Dermis microvascular lymphatic vessel endothelial cell (primary cell): ENCODE results near the gene STK32C. TPM values are rescaled to one million over a fixed set of nuclear protein-coding genes. Genes with fewer than 3 reads are reported as not detected.
"Not testable (repeated sequence)": the region's sequence is repeated elsewhere in the genome, so short reads cannot be mapped to it uniquely, and the experiment has no call there.

ENCODE experiments used
- DNase-seq, 2 donors: peaks; one replicate each; pipeline versions ENCODE4 v3.0.0 to v3.0.0-alpha.2; 2010; ENCODE audit warnings: low read depth in 2 of 2
- total RNA-seq: library from RNA; depleted of rRNA; stranded (reverse); fragments of >200 nt; gene quantifications from 2 replicates; pipeline ENCODE4 v1.2.1, GENCODE V29; 2014

The STK32C gene
- total RNA-seq, 1 donor from 2014 or later, result 10.0 TPM

DNA sequence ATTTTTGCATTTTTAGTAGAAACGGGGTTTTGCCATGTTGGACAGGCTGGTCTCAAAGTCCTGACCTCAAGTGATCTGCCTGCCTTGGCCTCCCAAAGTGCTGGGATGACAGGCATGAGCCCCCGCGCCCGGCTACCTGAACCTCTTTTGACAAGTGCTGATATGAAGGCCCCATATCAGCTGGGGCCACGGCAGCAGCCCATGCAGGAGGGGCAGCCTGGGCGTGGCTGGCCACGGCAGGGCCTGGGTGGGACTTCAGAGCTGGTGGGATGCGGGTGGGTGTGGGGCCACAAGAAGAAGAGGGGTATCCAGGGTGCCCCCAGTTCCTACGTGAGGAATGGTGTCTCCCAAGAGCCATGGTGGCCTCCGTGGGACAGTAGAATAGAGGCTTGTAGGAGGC lies 31.1 kb upstream of the STK32C start:
- DNase-seq, result no peak

DNA sequence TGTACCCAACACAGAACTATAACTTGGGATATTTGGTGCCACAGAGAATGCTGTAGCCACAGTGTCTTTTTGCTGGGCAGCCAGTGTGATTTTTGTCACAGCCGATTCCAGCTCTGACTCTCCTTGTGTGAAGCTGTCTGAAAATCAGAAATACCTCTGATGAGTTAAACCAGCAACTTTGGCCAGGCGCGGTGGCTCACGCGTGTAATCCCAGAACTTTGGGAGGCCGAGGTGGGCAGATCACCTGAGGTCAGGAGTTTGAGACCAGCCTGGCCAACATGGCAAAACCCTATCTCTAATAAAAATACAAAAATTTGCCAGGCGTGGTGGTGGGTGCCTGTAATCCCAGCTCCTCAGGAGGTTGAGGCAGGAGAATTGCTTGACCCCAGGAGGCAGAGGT lies 30.1 kb upstream of the STK32C start:
- DNase-seq, result not testable (repeated sequence)

- DNase-seq, result peak in 1 of 2 donors; percentile 17
These were observed 29.2 kb upstream of the STK32C start for GRCh38 chr10:132336919-132337407.

DNA sequence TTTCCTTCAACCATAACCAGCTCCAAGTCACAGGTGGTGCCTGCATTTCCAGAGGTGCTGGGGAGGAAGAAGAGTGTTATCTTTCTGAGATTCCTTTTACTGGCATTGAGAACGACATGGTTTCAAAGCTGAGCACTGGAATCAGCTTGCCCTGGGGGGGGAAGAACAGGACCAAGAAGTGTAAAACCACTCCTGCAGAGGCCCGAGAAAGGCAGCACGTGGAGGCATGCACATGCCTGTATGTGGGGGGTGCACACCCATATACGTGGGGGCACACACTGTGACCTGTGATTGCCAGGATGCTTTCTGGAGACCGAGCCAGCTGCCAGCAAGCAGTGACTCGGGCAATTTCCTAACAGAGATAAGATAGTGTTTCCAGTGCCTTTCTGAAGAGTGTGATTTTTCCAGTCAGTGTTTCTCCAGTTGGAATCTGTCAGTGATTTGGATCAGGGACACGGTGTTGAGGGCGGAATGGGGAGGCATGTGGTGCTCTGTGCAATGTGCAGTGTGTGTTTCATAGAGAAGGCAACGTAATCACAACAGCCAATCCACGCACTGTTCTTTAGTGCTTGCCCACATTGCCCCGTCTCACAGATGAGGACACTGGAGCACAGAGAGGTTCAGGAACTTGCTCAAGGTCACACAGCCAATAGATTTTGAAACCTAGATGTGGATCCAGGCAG lies 28.5 kb upstream of the STK32C start:
- DNase-seq, result no peak

- DNase-seq, result no peak
These were observed 27.7 kb upstream of the STK32C start for GRCh38 chr10:132335189-132336063.

GRCh38 chr10:132334631-132335188 lies 27.0 kb upstream of the STK32C start:
- no peak for DNase-seq

DNA sequence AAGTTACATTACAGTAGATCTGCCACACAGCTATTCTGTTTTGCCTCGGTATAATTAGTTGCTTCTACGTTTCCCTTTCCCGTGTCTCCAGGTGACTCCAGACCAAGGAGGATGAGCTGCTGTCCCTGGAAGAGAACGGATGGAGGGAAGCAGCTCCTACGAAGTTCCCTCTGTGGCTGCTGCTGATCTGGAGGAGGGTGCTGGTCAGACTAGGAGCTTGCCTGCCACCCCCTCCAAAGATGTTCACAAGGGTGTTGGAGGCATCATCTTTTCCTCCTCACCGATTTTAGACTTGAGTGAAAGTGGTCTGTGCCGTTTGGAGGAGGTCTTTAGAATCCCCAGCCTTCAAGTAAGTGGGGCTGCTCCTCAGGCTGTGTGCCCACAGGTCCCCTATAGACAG lies 25.6 kb upstream of the STK32C start:
- DNase-seq, result no peak

DNA sequence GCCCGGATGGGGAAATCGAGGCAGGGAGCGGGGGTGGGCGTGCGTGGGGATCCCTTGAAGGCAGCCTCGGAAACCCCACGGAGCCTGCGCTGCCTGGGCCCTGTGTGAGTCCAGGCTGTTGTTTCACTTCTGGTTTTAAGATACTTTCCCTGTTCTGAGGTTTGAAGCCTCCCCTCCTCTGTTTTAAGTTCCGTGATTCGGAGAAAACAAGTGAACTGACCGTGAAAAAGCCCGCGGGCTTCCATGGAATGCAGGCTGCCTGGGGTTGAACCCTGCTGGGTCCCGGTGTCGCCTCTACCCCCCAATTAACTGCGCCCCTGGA lies 24.6 kb upstream of the STK32C start:
- DNase-seq, result no peak

DNA sequence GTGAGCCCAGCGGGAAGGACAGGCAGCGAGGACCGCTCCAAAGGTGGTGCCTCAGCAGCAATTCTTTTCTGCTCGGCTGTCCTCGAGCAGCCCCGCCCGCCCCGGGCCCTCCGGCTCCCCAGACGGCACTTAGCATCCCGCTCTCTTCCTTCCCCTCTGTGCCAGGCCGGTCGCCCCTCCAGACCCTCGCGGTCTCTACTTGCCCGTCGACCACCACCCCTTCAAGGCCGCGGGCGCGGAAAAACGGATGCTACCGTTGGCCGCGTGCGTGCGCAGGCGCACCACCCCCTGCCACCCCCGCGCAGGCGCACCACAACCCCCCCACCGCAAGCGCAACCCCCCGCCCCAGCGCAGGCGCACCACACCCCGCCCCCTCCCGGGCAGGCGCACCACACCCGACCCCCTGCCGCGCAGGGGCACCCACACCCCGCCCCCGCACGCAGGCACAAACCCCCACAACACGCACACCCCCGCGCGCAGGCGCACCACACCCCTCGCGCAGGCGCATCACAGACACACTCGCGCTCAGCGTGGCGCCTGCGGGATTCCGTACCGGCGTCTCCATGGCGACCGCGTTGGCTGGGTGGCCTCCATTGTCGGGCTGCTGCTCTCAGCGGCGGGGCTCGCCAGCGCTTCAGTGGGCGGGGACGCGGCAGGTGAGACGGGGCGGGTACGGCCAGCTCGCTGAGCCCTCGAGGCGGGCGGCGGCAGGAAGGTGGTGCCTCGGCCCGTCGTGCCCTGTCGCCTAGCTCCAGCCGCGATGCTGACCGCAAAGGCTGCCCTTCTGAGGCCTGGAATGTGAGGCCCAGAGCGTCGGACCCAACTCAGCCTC lies 24.1 kb upstream of the STK32C start, which contains the start of gene LRRC27:
TSS of gene LRRC27 (plus strand) at position 593 of the 832 bp plus-strand sequence. CDS start 1,332 bp downstream, outside the sequence.
- DNase-seq, result peak; percentile 94 to 98

GRCh38 chr10:132330486-132330833 lies 22.7 kb upstream of the STK32C start:
- DNase-seq, result no peak

- DNase-seq, result peak in 1 of 2 donors; percentile 69
These were observed 22.1 kb upstream of the STK32C start for GRCh38 chr10:132329565-132330485.

DNA sequence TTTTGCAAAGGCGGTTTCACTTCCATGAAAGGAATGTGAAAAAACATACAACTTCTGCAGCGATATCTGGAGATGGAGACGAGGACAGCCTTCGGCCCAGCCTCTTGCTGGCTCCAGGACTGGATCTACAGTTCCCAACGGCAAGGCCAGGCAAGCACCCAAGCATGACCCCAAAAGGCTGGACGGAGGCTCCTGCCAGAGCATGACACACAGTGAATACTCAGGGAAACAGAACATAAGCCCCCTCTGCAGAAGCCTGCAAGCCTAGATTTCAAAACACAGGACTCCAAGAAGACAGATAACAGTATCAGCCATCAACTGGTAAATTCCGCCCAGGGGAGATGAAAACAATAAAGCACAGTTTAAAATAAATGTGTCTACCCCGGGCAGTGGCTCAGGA lies 21.0 kb upstream of the STK32C start:
- DNase-seq, result no peak

DNA sequence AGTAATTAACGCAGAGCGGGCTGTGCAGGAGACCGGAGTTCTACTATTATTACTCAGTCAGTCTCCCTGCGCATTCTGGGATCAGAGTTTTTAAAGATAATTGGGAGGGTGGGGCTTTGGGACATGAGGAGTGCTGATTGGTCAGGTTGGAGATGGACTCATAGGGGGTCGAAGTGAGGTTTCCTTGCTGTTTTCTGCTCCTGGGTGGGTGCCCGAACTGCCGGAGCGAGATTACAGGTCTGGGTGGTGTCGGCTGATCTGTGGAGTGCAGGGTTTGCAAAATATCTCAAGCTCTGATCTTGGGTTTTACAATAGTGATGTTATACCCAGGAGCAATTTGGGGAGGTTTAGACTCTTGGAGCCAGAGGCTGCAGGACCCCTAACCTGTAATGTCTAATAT lies 20.4 kb upstream of the STK32C start:
- no peak for DNase-seq

GRCh38 chr10:132326925-132327324 lies 19.2 kb upstream of the STK32C start:
- no peak for DNase-seq

GRCh38 chr10:132326344-132326889 lies 18.7 kb upstream of the STK32C start:
- DNase-seq, result no peak

DNA sequence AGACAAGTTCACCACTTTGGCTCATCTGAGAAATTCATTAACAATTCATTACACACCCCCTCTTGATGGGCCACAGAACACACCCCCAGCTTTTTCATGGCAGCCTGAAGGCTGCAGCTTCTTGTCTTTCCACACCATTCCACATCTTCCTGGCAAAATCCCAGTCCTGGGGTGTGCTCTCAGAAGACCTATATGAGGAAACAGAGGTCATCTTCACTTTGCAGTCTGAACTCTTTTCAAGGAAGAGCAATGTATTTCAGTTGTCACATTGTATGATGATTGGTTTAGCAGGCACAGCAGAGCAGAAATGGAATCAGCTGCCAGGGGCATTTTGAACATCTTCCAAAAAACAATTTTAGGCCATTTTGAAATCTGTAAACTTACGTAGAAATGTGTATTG lies 16.4 kb upstream of the STK32C start:
- DNase-seq, result no peak

DNA sequence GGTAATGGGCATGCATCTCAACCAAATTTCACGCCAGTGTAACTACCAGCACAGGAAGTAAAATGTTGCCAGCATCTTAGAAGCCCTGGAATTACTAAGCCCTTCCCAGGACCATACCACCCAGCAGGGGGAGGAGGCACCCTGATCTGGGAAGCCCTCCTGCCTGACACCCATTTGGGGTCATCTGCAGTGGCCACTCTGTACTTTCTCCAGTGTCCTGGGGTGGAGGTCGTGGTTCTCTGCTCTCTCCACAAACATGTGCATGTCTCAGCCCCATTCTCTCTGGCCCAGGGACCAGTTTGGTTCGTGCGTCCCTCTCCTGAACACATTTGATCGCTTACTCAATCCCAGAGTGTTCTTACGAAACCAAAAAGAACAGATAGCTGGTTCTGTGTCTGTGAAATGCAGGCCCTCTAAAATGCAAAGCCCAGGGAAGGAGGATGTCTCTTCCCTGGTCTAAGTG lies 14.9 kb upstream of the STK32C start:
- no peak for DNase-seq

- DNase-seq, result no peak
These were observed 14.0 kb upstream of the STK32C start for GRCh38 chr10:132321726-132322125.

DNA sequence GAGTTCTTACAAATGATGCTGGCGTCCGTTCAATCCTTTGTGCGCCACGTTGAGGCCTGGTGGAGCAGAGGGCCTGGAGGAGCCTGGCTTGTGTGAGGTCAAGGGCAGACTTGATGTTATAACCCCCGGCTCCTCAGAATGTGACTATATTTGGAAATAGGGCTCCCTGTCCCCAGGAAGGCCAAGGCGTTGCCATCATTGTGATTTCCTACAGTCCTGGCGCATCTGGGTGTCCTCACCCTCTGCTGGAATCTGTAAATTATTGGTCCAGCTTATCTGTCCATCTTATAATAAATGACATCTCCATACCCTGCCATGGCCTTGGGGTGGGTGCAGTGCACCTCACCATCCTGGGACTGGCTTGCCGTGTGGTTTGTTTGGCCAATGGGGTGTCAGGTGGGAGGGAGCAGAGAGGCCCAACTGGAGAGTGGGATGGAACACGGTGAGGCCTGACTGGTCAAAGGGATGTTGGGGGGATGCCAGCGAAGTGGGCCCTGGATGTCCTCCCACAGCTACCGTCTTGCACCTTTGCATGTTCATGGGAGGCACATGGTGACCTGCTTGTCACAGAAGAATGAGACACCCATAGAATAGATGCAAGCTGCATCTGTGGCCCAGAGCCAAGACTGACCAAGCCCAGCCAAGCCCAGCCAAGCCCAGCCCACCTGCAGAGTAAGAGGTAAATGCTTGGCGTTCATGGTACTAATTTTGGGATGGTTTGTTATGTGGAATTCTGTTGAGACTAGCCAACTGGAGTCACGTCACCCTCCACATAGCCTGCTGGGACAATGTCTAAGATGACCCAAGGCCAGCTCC lies 13.1 kb upstream of the STK32C start:
- no peak for DNase-seq
